ENCODE measurements around the gene GPATCH2L. TPM values are rescaled to one million over a fixed set of nuclear protein-coding genes. Genes with fewer than 3 reads are reported as not detected.

The GPATCH2L gene
- total and polyA plus RNA-seq, 2 experiments from 2014 or later = 18.2 to 91.4 TPM

DNA sequence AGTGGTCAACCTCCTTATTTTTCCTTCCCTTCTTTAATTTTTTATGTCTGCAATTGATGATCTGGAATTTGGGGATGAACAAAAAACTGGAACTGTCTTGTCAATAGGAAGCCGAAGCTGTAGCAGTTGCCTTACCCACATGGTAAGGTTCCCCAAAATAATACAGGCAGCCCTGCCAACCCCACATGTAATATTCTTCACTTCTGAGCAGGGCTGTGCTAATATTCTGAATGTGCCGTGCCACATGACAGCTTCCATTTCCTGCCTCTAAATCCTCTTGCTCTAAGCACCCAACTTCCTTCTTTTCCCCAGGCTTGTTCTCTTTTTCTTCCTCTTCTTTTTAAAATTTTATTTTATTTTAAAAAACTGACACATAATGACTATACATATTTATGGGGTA lies 39.6 kb downstream of the GPATCH2L start:
- TF ChIP-seq, protein P1, sequence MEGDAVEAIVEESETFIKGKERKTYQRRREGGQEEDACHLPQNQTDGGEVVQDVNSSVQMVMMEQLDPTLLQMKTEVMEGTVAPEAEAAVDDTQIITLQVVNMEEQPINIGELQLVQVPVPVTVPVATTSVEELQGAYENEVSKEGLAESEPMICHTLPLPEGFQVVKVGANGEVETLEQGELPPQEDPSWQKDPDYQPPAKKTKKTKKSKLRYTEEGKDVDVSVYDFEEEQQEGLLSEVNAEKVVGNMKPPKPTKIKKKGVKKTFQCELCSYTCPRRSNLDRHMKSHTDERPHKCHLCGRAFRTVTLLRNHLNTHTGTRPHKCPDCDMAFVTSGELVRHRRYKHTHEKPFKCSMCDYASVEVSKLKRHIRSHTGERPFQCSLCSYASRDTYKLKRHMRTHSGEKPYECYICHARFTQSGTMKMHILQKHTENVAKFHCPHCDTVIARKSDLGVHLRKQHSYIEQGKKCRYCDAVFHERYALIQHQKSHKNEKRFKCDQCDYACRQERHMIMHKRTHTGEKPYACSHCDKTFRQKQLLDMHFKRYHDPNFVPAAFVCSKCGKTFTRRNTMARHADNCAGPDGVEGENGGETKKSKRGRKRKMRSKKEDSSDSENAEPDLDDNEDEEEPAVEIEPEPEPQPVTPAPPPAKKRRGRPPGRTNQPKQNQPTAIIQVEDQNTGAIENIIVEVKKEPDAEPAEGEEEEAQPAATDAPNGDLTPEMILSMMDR (IDR thresholded peaks at IDR 0.05; ENCODE audit: low read depth, low read length) = no peak
- Histone ChIP-seq H3K36me3 (peaks cover 26% of the 10 kb centered on the region), H3K4me1 (ENCODE audit: low read depth) (peaks cover 3% of the 10 kb centered on the region), H3K9me3 (ENCODE audit: low read depth) (no peaks in the 10 kb centered on the region), H3K27me3 (no peaks in the 10 kb centered on the region), H3K4me3 (no peak overlapping the region), H3K27ac (no peak overlapping the region)
- DNase-seq (ENCODE audit: low read depth in 1 of 2, low spot score in 1 of 2) = no peak

DNA sequence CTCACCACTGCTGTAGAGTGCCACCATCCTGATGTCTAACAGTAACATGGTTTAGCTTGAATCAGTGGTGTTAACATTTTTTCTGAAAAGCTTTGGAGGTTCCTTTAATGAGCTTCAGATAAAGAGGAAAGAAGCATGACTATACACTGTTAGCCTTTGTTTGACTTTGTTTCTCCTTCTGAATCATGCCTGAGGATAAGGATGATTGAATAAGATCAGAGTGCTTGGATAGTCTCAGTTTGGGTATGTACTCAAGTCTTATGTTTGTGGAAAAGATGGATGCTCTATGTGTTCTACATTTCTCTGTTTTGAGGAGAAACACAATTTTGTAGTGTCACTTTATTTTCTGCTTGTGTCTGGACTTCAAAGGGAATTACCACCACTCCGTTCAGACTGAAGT lies 42.0 kb downstream of the GPATCH2L start:
- Histone ChIP-seq H3K4me1 (ENCODE audit: low read depth) (no peaks in the 10 kb centered on the region), H3K36me3 (peaks cover 39% of the 10 kb centered on the region), H3K27ac (no peak overlapping the region)

DNA sequence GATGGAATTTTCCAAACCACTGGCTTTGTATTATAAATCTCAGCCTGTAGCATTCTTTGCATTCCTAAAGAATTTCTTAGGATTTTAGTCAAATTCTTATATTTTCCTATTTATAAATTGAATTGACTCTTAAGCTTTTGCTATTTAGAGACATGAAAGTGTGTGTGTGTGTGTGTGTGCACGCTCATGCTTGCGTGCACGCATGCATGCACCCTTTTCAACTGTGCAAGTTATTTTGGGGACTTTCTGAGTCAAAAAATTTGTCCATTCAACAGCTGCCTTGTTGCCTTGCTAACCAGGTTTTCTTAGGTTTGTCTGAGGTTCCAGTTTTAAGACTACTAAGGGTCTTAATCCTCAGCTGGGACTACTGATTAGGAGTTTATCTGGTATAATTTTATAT lies 42.6 kb downstream of the GPATCH2L start:
- H3K36me3 ChIP-seq = peaks cover 44% of the 10 kb centered on the region
- no peak overlapping the region for H3K27ac ChIP-seq
- H3K4me3 ChIP-seq = no peak overlapping the region
- no peaks in the 10 kb centered on the region for H3K4me1 ChIP-seq (ENCODE audit: low read depth)
- TF ChIP-seq, protein P1 (IDR thresholded peaks at IDR 0.05; ENCODE audit: low read depth, low read length) = no peak
- H3K27me3 ChIP-seq = no peaks in the 10 kb centered on the region
- H3K9me3 ChIP-seq (ENCODE audit: low read depth) = no peaks in the 10 kb centered on the region
- no peak for DNase-seq (ENCODE audit: low read depth in 1 of 2, low spot score in 1 of 2)

More for the DNA sequence above, 42.0 kb downstream of the GPATCH2L start:
- no peak overlapping the region for H3K4me3 ChIP-seq
- no peak for DNase-seq (ENCODE audit: low read depth in 1 of 2, low spot score in 1 of 2)
- H3K9me3 ChIP-seq (ENCODE audit: low read depth) = no peaks in the 10 kb centered on the region
- TF ChIP-seq, protein P1 (IDR thresholded peaks at IDR 0.05; ENCODE audit: low read depth, low read length) = no peak
- no peaks in the 10 kb centered on the region for H3K27me3 ChIP-seq

DNA sequence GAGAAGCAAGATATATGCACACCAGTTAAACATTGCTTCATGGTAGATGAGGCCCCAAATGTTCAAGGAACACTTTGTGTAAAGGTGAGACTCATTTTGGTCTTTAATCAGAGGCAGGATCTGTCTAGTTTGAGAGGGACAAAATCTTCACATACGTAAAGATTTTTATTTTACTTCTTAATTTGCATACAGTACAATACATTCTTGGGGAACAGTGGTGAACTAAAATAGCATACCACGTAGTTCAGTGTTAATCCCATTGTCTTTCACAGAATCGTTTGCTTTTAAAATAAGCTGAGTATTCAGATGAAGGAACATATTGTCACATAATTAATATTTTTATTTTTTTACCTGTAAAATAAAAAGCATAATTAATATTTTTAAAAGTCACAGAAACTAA lies 43.3 kb downstream of the GPATCH2L start:
- Histone ChIP-seq H3K27me3 (no peaks in the 10 kb centered on the region), H3K27ac (no peak overlapping the region), H3K9me3 (ENCODE audit: low read depth) (no peaks in the 10 kb centered on the region), H3K4me3 (no peak overlapping the region), H3K36me3 (peaks cover 51% of the 10 kb centered on the region), H3K4me1 (ENCODE audit: low read depth) (no peaks in the 10 kb centered on the region)
- TF ChIP-seq, protein P1 (IDR thresholded peaks at IDR 0.05; ENCODE audit: low read depth, low read length) = no peak
- no peak for DNase-seq (ENCODE audit: low read depth in 1 of 2, low spot score in 1 of 2)

- no peak for DNase-seq (ENCODE audit: low read depth in 1 of 2, low spot score in 1 of 2)
- no peaks in the 10 kb centered on the region for H3K4me1 ChIP-seq (ENCODE audit: low read depth)
- no peak overlapping the region for H3K4me3 ChIP-seq
- no peaks in the 10 kb centered on the region for H3K9me3 ChIP-seq (ENCODE audit: low read depth)
- no peaks in the 10 kb centered on the region for H3K27me3 ChIP-seq
- peaks cover 66% of the 10 kb centered on the region for H3K36me3 ChIP-seq
- no peak overlapping the region for H3K27ac ChIP-seq
- TF ChIP-seq, protein P1 (IDR thresholded peaks at IDR 0.05; ENCODE audit: low read depth, low read length) = no peak
Measured at GRCh38 chr14:76196980-76197695, 45.4 kb downstream of the GPATCH2L start.
